Chondrocyte (in vitro differentiated cells): Measurements from ENCODE around the gene ADAT3. TPM values are rescaled to one million over a fixed set of nuclear protein-coding genes. Genes with fewer than 3 reads are reported as not detected.

Source experiments
- DNase-seq: peaks from one replicate; pipeline ENCODE4 v3.0.0; 2021; ENCODE audit warnings: mixed read lengths, low spot score
- H3K27ac Mint-ChIP-seq: one replicate; pipeline ENCODE4 v1.8.0; 2021; ENCODE audit warnings: mild to moderate bottlenecking, moderate library complexity, mixed read lengths; ENCODE audit not compliant: unreplicated experiment
- H3K27me3 Mint-ChIP-seq: 2 replicates; pipeline ENCODE4 v1.8.0; 2021; ENCODE audit warnings: low read depth, mixed read lengths
- H3K36me3 Mint-ChIP-seq: 2 replicates; pipeline ENCODE4 v1.8.0; 2021; ENCODE audit warnings: low read depth, mixed read lengths
- H3K4me1 Mint-ChIP-seq: 2 replicates; pipeline ENCODE4 v1.8.0; 2021; ENCODE audit warnings: low read depth, mild to moderate bottlenecking, mixed read lengths
- H3K4me3 Mint-ChIP-seq: one replicate; pipeline ENCODE4 v1.8.0; 2021; ENCODE audit warnings: mild to moderate bottlenecking, moderate library complexity, mixed read lengths; ENCODE audit not compliant: unreplicated experiment
- H3K9me3 Mint-ChIP-seq: 2 replicates; pipeline ENCODE4 v1.8.0; 2021; ENCODE audit warnings: low read depth, mixed read lengths
- total RNA-seq: library from RNA; stranded (reverse); gene quantifications from 3 replicates; pipeline ENCODE4 v1.2.1, GENCODE V29; 2021
- TF ChIP-seq, protein P1 (sequence below): fragments of 200-600 bp; sonication (generic); IDR thresholded peaks from 2 replicates; pipeline ENCODE4 v1.5.0; 2021; ENCODE audit warnings: antibody characterized with exemption, mild to moderate bottlenecking, moderate library complexity

Gene ADAT3
- total RNA-seq, 1 donor from 2014 or later, result 3.6 TPM

DNA sequence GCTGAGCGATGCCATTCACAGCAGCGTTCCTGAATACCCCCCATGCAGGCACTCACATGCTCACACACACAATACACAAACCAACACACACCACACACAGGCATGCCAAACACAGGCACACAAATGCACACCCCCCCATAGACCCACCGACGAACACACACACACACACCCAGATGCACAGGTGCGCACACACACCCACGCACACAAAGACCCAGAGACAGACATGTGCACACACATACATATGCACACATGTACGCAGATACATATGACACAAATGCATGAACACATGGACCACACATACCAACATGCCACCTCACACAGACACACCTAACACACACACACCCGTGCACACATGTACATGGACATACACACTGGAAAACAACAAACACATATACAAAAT, 28.7 kb downstream of the ADAT3 start:
- Mint-ChIP-seq H3K27ac (no peak overlapping the region), H3K36me3 (peaks cover 2% of the 10 kb centered on the region), H3K27me3 (no peaks in the 10 kb centered on the region), H3K9me3 (peaks cover 2% of the 10 kb centered on the region), H3K4me1 (peaks cover 8% of the 10 kb centered on the region), H3K4me3 (no peak overlapping the region)
- TF ChIP-seq, protein P1, sequence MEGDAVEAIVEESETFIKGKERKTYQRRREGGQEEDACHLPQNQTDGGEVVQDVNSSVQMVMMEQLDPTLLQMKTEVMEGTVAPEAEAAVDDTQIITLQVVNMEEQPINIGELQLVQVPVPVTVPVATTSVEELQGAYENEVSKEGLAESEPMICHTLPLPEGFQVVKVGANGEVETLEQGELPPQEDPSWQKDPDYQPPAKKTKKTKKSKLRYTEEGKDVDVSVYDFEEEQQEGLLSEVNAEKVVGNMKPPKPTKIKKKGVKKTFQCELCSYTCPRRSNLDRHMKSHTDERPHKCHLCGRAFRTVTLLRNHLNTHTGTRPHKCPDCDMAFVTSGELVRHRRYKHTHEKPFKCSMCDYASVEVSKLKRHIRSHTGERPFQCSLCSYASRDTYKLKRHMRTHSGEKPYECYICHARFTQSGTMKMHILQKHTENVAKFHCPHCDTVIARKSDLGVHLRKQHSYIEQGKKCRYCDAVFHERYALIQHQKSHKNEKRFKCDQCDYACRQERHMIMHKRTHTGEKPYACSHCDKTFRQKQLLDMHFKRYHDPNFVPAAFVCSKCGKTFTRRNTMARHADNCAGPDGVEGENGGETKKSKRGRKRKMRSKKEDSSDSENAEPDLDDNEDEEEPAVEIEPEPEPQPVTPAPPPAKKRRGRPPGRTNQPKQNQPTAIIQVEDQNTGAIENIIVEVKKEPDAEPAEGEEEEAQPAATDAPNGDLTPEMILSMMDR, result no peak
- no peak for DNase-seq

DNA sequence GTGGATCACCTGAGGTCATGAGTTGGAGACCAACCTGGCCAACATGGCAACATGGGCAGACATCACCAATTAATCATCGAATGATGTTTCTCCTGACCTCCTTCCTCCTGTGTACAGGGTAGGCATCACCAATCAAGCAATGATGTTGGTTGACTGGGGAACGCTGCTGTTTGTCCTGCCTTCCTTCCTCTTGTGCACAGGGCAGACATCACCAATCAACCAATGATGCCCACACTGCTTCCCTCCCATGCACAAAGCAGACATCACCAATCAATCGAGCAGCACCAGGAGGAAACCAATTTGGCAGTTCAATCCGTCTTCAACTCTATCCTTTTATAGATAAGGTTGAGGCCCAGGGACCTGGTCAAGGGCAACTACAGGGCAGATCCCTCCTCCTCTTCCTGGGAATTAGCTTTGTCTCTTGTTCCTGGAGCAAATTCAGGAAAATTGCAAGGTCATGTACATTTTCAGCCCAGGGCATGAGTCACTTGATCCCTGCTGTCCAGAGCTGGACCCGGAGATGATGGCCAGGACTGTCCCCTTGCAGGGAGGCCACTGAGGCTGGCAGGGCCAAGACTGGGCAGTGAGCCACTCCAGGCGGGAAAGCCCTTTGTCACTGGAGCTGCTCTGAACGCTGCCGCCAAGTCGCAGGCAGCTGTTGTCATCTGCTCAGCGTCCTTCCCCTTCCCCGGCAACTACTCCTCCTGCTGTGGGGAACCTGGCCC, 30.4 kb downstream of the ADAT3 start:
- Mint-ChIP-seq H3K36me3 (peaks cover 2% of the 10 kb centered on the region), H3K9me3 (peaks cover 2% of the 10 kb centered on the region), H3K4me1 (peaks cover 9% of the 10 kb centered on the region), H3K27me3 (no peaks in the 10 kb centered on the region), H3K4me3 (no peak overlapping the region), H3K27ac (no peak overlapping the region)
- DNase-seq, result no peak
- TF ChIP-seq, protein P1, result no peak

DNA sequence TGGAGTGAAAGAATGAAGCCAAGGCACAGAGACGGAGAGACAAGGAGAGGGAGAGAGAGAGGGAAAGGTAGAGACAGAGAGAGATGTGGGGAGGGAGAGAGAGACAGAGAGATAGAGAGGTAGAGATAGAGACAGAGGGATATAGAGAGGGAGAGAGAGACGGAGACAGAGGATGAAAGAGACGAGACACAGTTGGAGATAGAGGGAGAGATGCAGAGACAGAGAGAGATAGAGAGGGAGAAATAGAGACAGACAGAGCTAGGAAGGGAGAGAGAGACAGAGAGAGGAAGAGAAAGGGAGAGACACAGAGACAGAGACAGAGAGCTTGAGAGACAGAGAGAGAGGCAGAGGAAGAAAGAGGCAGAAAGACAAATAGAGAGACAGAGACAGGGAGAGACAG, 31.2 kb downstream of the ADAT3 start:
- Mint-ChIP-seq H3K9me3 (peaks cover 2% of the 10 kb centered on the region), H3K27ac (peak overlapping the region; percentile 27), H3K4me3 (no peak overlapping the region), H3K27me3 (no peaks in the 10 kb centered on the region), H3K36me3 (peaks cover 2% of the 10 kb centered on the region), H3K4me1 (peaks cover 9% of the 10 kb centered on the region)
- DNase-seq, result no peak
- TF ChIP-seq, protein P1, result no peak

DNA sequence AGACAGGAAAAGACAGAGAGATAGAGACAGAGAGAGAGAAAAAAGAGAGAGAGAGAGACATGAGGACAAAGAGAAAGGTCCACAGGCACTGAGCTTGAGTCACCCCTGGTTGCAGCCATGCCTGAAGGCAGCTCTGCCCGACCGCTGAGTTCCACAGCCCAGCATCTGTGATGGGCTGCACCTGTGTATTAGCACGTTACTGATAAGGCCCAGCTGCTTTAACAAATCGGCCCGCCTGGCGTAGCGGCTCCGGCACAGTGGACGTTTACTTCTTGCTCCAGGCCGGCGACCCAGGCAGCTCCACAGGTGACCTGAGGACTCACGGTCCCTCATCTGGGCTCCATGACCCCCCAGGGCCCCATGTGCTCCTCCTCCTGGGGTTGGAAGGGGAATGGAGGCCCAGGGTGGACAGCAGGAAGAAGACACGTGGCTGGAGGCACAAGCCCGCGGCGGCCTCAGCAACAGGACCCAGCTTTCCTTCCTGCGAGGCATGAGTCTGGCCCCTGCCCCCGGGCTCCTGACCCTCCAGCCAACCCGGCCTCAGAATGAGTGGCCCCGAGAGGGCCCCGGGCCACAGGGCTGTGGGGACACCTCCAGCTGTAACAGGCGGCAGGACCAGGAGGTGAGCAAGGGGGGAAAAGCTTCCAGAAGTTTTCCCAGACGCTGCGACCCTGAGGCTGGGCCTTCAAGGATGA, 31.9 kb downstream of the ADAT3 start:
- Mint-ChIP-seq H3K27me3 (no peaks in the 10 kb centered on the region), H3K36me3 (peaks cover 2% of the 10 kb centered on the region), H3K27ac (no peak overlapping the region), H3K4me1 (peaks cover 9% of the 10 kb centered on the region), H3K4me3 (no peak overlapping the region), H3K9me3 (peaks cover 2% of the 10 kb centered on the region)
- TF ChIP-seq, protein P1, result no peak
- DNase-seq, result no peak

DNA sequence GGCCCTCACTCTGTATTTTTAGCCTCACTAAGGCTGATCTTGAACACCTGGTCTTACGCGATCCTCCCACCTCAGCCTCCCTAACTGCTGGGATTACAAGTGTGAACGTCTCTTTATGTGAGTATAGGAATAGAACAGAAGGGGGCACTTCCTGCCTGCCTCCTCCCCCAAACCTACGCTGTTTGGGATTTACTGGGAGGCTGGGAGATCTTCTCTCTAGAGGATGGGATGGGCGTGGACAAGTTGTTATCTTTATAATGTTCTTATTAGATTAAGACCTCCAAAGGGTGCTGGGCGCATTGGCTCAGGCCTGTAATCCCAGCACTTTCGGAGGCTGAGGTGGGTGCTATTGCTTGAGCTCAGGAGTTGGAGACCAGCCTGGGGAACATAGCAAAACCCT, 32.9 kb downstream of the ADAT3 start:
- Mint-ChIP-seq H3K27me3 (no peaks in the 10 kb centered on the region), H3K4me3 (no peak overlapping the region), H3K4me1 (peaks cover 14% of the 10 kb centered on the region), H3K36me3 (peaks cover 2% of the 10 kb centered on the region), H3K9me3 (peaks cover 2% of the 10 kb centered on the region), H3K27ac (no peak overlapping the region)
- TF ChIP-seq, protein P1, result no peak
- DNase-seq, result no peak
